ENCODE results near the gene BTG2. TPM values are rescaled to one million over a fixed set of nuclear protein-coding genes. Genes with fewer than 3 reads are reported as not detected.
A peak's percentile ranks its signal among the peaks of the same experiment; 100 is the strongest.

BTG2 gene
- total RNA-seq, 4 donors from 2014 or later, result 160 to 319 (median 193) TPM

DNA sequence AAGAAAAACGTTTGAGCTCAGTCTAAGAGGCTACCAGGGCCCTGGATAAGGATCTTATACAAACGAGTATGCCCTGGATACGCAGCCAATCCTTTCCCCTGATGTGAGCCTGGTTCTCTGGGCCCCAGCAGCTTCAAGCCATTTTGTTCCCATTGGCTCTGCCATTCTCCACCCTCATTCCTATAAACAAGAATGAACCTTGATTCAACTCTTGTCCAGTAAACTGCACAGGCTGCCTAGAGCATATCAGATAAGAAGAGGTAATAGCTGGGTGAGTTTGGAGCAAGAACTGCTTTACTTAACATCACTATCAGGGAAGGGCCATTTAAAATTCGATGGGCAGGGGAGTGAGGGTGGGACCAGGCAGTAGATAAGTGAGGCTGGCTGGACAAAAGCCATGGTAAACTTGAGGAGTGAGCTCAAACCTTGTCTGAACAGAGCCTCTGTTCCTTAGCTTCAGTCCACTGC, 11.3 kb downstream of the BTG2 start:
- Histone ChIP-seq H3K27me3 (no peaks in the 10 kb centered on the region), H3K4me3 (no peak overlapping the region), H3K9me3 (no peaks in the 10 kb centered on the region), H3K27ac (no peak overlapping the region), H3K36me3 (no peaks in the 10 kb centered on the region), H3K4me1 (peaks cover 38% of the 10 kb centered on the region)
- no peak for DNase-seq (ENCODE audit: low spot score in 2 of 2)
- TF ChIP-seq EP300 (IDR thresholded peaks at IDR 0.05) (no peak), POLR2AphosphoS5 (IDR thresholded peaks at IDR 0.05) (no peak), POLR2A (IDR thresholded peaks at IDR 0.05) (no peak)
- TF ChIP-seq, protein P1, sequence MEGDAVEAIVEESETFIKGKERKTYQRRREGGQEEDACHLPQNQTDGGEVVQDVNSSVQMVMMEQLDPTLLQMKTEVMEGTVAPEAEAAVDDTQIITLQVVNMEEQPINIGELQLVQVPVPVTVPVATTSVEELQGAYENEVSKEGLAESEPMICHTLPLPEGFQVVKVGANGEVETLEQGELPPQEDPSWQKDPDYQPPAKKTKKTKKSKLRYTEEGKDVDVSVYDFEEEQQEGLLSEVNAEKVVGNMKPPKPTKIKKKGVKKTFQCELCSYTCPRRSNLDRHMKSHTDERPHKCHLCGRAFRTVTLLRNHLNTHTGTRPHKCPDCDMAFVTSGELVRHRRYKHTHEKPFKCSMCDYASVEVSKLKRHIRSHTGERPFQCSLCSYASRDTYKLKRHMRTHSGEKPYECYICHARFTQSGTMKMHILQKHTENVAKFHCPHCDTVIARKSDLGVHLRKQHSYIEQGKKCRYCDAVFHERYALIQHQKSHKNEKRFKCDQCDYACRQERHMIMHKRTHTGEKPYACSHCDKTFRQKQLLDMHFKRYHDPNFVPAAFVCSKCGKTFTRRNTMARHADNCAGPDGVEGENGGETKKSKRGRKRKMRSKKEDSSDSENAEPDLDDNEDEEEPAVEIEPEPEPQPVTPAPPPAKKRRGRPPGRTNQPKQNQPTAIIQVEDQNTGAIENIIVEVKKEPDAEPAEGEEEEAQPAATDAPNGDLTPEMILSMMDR (IDR thresholded peaks at IDR 0.05), result no peak
- WGBS, result 15% methylated on average over 4 of the region's 4 CpGs

DNA sequence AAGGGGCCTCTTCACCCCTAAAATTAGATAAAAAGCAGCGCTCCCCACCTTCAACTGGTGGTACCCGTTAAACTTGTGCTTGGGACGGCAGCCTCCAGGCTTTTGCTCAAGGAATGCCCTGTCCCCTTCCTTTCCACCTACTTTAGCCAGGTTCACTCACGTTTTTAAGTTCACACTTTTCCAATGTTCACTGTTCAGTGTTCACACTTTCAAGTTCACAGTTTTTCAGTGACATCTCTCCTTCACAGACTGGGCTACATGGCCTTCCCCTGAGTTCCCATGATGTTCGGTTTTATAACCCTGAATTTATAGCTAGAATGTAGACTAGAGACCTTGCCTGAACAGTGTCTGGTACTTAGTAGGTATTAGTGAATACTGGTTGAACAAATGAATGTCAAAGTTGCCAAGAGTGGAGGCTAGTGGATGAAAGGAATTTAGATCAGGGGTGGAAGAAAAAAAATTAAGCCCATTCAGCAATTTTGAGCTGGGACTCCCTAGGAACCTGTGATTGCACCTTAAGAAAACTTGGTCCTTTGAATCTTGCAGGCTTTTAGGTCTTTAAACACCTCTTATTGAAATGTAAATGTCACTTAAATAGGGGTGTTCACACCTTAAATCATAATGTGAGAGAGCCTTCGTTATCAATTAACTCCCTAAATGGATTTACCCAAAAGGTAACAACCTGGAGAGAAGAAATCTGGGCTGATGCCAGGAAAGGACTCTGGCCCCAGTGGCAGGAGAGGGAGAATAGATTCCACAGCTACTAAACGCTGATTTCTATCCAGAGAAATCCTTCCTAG, 12.3 kb downstream of the BTG2 start:
- no peaks in the 10 kb centered on the region for H3K9me3 ChIP-seq
- 78% methylated on average over 7 of the region's 7 CpGs for WGBS
- H3K36me3 ChIP-seq, result no peaks in the 10 kb centered on the region
- no peak overlapping the region for H3K27ac ChIP-seq
- H3K4me3 ChIP-seq, result no peak overlapping the region
- DNase-seq (ENCODE audit: low spot score in 2 of 2), result no peak
- H3K4me1 ChIP-seq, result peaks cover 47% of the 10 kb centered on the region
- no peaks in the 10 kb centered on the region for H3K27me3 ChIP-seq
- TF ChIP-seq, protein P1 (IDR thresholded peaks at IDR 0.05), result no peak

GRCh38 chr1:203318229-203318517, 12.9 kb downstream of the BTG2 start:
- no peak for TF ChIP-seq POLR2A (IDR thresholded peaks at IDR 0.05)
- TF ChIP-seq POLR2AphosphoS5 (IDR thresholded peaks at IDR 0.05), result no peak
- TF ChIP-seq, protein P1 (IDR thresholded peaks at IDR 0.05), result no peak
- no peak for TF ChIP-seq EP300 (IDR thresholded peaks at IDR 0.05)
- WGBS, result 93% methylated on average over 1 of the region's 1 CpG
- H3K9me3 ChIP-seq, result no peaks in the 10 kb centered on the region
- H3K36me3 ChIP-seq, result no peaks in the 10 kb centered on the region
- peaks cover 53% of the 10 kb centered on the region for H3K4me1 ChIP-seq
- no peaks in the 10 kb centered on the region for H3K27me3 ChIP-seq
- no peak for DNase-seq (ENCODE audit: low spot score in 2 of 2)
- H3K27ac ChIP-seq, result no peak overlapping the region
- H3K4me3 ChIP-seq, result no peak overlapping the region

GRCh38 chr1:203320591-203321272, 15.4 kb downstream of the BTG2 start:
- H3K9me3 ChIP-seq, result no peaks in the 10 kb centered on the region
- no peaks in the 10 kb centered on the region for H3K36me3 ChIP-seq
- H3K4me1 ChIP-seq, result peaks cover 76% of the 10 kb centered on the region
- peak overlapping the region; percentile 71 for H3K27ac ChIP-seq
- H3K27me3 ChIP-seq, result no peaks in the 10 kb centered on the region
- TF ChIP-seq POLR2A (IDR thresholded peaks at IDR 0.05), result no peak
- TF ChIP-seq POLR2AphosphoS5 (IDR thresholded peaks at IDR 0.05), result no peak
- TF ChIP-seq, protein P1 (IDR thresholded peaks at IDR 0.05), result no peak
- TF ChIP-seq EP300 (IDR thresholded peaks at IDR 0.05), result no peak
- 30% methylated on average over 6 of the region's 6 CpGs for WGBS
- DNase-seq (ENCODE audit: low spot score in 2 of 2), result no peak
- no peak overlapping the region for H3K4me3 ChIP-seq

GRCh38 chr1:203321273-203322052, 16.1 kb downstream of the BTG2 start:
- Histone ChIP-seq H3K4me3 (no peak overlapping the region), H3K36me3 (no peaks in the 10 kb centered on the region), H3K9me3 (no peaks in the 10 kb centered on the region), H3K27ac (peak overlapping the region; percentile 71), H3K4me1 (peaks cover 76% of the 10 kb centered on the region), H3K27me3 (no peaks in the 10 kb centered on the region)
- DNase-seq (ENCODE audit: low spot score in 2 of 2), result no peak
- TF ChIP-seq, protein P1 (IDR thresholded peaks at IDR 0.05), result no peak
- TF ChIP-seq POLR2A (IDR thresholded peaks at IDR 0.05) (no peak), POLR2AphosphoS5 (IDR thresholded peaks at IDR 0.05) (no peak), EP300 (IDR thresholded peaks at IDR 0.05) (no peak)
- 79% methylated on average over 6 of the region's 6 CpGs for WGBS
